ENCODE measurements around the gene KRT15.

KRT15 gene

GRCh38 chr17:41480581-41480980 is 38.1 kb downstream of the KRT15 start:
- no peak for TF ChIP-seq CTCF (IDR thresholded peaks at IDR 0.05; ENCODE audit: low read length)
- no peak for TF ChIP-seq EZH2 (IDR thresholded peaks at IDR 0.05; ENCODE audit: borderline replicate concordance, low read length)
- Histone ChIP-seq H3K4me3 (ENCODE audit: low read depth, low read length, poor library complexity, severe bottlenecking) (no peak overlapping the region), H3K9me2 (ENCODE audit: low read depth, low read length) (no peaks in the 10 kb centered on the region), H3K36me3 (ENCODE audit: insufficient read depth, low read length) (no peaks in the 10 kb centered on the region), H3F3A (ENCODE audit: insufficient read depth, low read length) (no peaks in the 10 kb centered on the region), H3K79me2 (ENCODE audit: insufficient read depth, low read length) (no peaks in the 10 kb centered on the region), H3K9ac (ENCODE audit: low read length) (no peak overlapping the region), H3K27ac (ENCODE audit: low read depth, low read length, poor library complexity, severe bottlenecking) (no peak overlapping the region), H4K20me1 (ENCODE audit: insufficient read depth, low read length) (no peaks in the 10 kb centered on the region), H3K4me1 (ENCODE audit: insufficient read depth, low read length, severe bottlenecking) (no peaks in the 10 kb centered on the region), H3K9me3 (ENCODE audit: low read length) (no peaks in the 10 kb centered on the region), H3K27me3 (ENCODE audit: insufficient read depth, low read length) (no peaks in the 10 kb centered on the region; the same call in 1 of the 2 replicates), H3K4me2 (ENCODE audit: low read length) (no peak overlapping the region), H2AFZ (ENCODE audit: low read length) (no peak overlapping the region)

GRCh38 chr17:41480136-41480535 is 38.6 kb downstream of the KRT15 start:
- H3K9ac ChIP-seq (ENCODE audit: low read length): no peak overlapping the region
- H3K27me3 ChIP-seq (ENCODE audit: insufficient read depth, low read length): no peaks in the 10 kb centered on the region; the same call in 1 of the 2 replicates
- H3K27ac ChIP-seq (ENCODE audit: low read depth, low read length, poor library complexity, severe bottlenecking): no peak overlapping the region
- no peaks in the 10 kb centered on the region for H3F3A ChIP-seq (ENCODE audit: insufficient read depth, low read length)
- H3K4me1 ChIP-seq (ENCODE audit: insufficient read depth, low read length, severe bottlenecking): no peaks in the 10 kb centered on the region
- no peak overlapping the region for H3K4me3 ChIP-seq (ENCODE audit: low read depth, low read length, poor library complexity, severe bottlenecking)
- no peaks in the 10 kb centered on the region for H3K36me3 ChIP-seq (ENCODE audit: insufficient read depth, low read length)
- no peaks in the 10 kb centered on the region for H3K79me2 ChIP-seq (ENCODE audit: insufficient read depth, low read length)
- H4K20me1 ChIP-seq (ENCODE audit: insufficient read depth, low read length): no peaks in the 10 kb centered on the region
- H3K9me3 ChIP-seq (ENCODE audit: low read length): no peaks in the 10 kb centered on the region
- H3K9me2 ChIP-seq (ENCODE audit: low read depth, low read length): no peaks in the 10 kb centered on the region
- no peak overlapping the region for H3K4me2 ChIP-seq (ENCODE audit: low read length)
- no peak for TF ChIP-seq EZH2 (IDR thresholded peaks at IDR 0.05; ENCODE audit: borderline replicate concordance, low read length)
- TF ChIP-seq CTCF (IDR thresholded peaks at IDR 0.05; ENCODE audit: low read length): no peak
- H2AFZ ChIP-seq (ENCODE audit: low read length): no peak overlapping the region

- H3K4me2 ChIP-seq (ENCODE audit: low read length): no peak overlapping the region
- H3K4me1 ChIP-seq (ENCODE audit: insufficient read depth, low read length, severe bottlenecking): no peaks in the 10 kb centered on the region
- H3F3A ChIP-seq (ENCODE audit: insufficient read depth, low read length): no peaks in the 10 kb centered on the region
- no peak overlapping the region for H2AFZ ChIP-seq (ENCODE audit: low read length)
- no peak overlapping the region for H3K27ac ChIP-seq (ENCODE audit: low read depth, low read length, poor library complexity, severe bottlenecking)
- no peaks in the 10 kb centered on the region; the same call in 1 of the 2 replicates for H3K27me3 ChIP-seq (ENCODE audit: insufficient read depth, low read length)
- H4K20me1 ChIP-seq (ENCODE audit: insufficient read depth, low read length): no peaks in the 10 kb centered on the region
- H3K4me3 ChIP-seq (ENCODE audit: low read depth, low read length, poor library complexity, severe bottlenecking): no peak overlapping the region
- no peaks in the 10 kb centered on the region for H3K79me2 ChIP-seq (ENCODE audit: insufficient read depth, low read length)
- H3K9me2 ChIP-seq (ENCODE audit: low read depth, low read length): no peaks in the 10 kb centered on the region
- H3K36me3 ChIP-seq (ENCODE audit: insufficient read depth, low read length): no peaks in the 10 kb centered on the region
- H3K9ac ChIP-seq (ENCODE audit: low read length): no peak overlapping the region
- no peaks in the 10 kb centered on the region for H3K9me3 ChIP-seq (ENCODE audit: low read length)
- no peak for TF ChIP-seq CTCF (IDR thresholded peaks at IDR 0.05; ENCODE audit: low read length)
- TF ChIP-seq EZH2 (IDR thresholded peaks at IDR 0.05; ENCODE audit: borderline replicate concordance, low read length): no peak
These were observed 40.5 kb downstream of the KRT15 start for GRCh38 chr17:41478237-41478636.

Measured in OCI-LY1 (cell line).